HepG2 (cell line): ENCODE data around the gene TEKT2. TPM values are rescaled to one million over a fixed set of nuclear protein-coding genes. Genes with fewer than 3 reads are reported as not detected.
A peak's percentile ranks its signal among the peaks of the same experiment; 100 is the strongest.

Experiments used
- ATAC-seq: fragments of 200-7000 bp; cut with Tn5 transposase; 3 replicates; pipeline ENCODE4 v1.9.1; 2020; ENCODE audit warnings: mild to moderate bottlenecking, moderate library complexity
- BruUV-seq: library from RNA; stranded (reverse); fragments of 400-500 nt; replicated peaks from 2 replicates; lab custom pipeline; 2021; lab: Mats Ljungman, UMichigan
- CTCF ChIA-PET: fragments of 300-600 bp; formaldehyde crosslinking; extraction: SDS; loops from one replicate; lab custom pipeline; 2021; ENCODE audit warnings: low total read pairs, inconsistent platforms, low intra/inter-chr PET ratio; lab: Yijun Ruan, JAX
- POLR2A ChIA-PET: fragments of 350-600 bp; sonication (Branson Sonifier 250); formaldehyde crosslinking; loops from one replicate; lab custom pipeline; 2020; ENCODE audit warnings: antibody characterized with exemption, inconsistent platforms; lab: Yijun Ruan, JAX
- DNase-seq: peaks from one replicate; pipeline ENCODE4 v3.0.0-alpha.2; 2015; ENCODE audit warnings: low spot score
- FAIRE-seq: peaks from 3 replicates; lab custom pipeline; 2011; peaks lifted over from hg19 to GRCh38; lab: Jason Lieb, UNC
- H2AFZ ChIP-seq: one replicate; pipeline ENCODE4 v1.6.1; 2011; ENCODE audit warnings: low read length, inconsistent platforms
- H3K27ac ChIP-seq: fragments of 300-600 bp; 3 replicates; pipeline ENCODE4 v1.8.0; 2011; ENCODE audit warnings: mixed run types, mild to moderate bottlenecking, mixed read lengths, low read length, inconsistent platforms; ENCODE audit not compliant: insufficient read depth; ENCODE audit errors: extremely low read length
- H3K27me3 ChIP-seq, 2 experiments: fragments of 200-600 bp in 1 of 2; 2 replicates in 1 of 2; 3 replicates in 1 of 2; pipeline versions ENCODE4 v1.6.0 to v1.8.0; 2011; ENCODE audit warnings: low read length in 2 of 2, mild to moderate bottlenecking in 2 of 2, moderate library complexity in 2 of 2, inconsistent platforms in 1 of 2; ENCODE audit not compliant: insufficient read depth in 2 of 2, control insufficient read depth in 1 of 2
- H3K36me3 ChIP-seq, 2 experiments: fragments of 200-600 bp in 1 of 2; replicated peaks in 1 of 2; 2 replicates in 1 of 2; 3 replicates in 1 of 2; pipeline versions ENCODE4 v1.5.1 to v1.8.0; 2011; ENCODE audit warnings: low read length in 2 of 2, inconsistent platforms in 1 of 2; ENCODE audit not compliant: insufficient read depth in 2 of 2, control insufficient read depth in 1 of 2
- H3K4me1 ChIP-seq: 2 replicates; pipeline ENCODE4 v1.5.1; 2012; ENCODE audit warnings: low read length, inconsistent platforms; ENCODE audit not compliant: insufficient read depth
- H3K4me2 ChIP-seq: 2 replicates; pipeline ENCODE4 v1.6.0; 2011; ENCODE audit warnings: low read depth, low read length, inconsistent platforms
- H3K4me3 ChIP-seq, 3 experiments: fragments of 200-600 bp in 1 of 3; sonication (generic), shearing (Covaris generic) in 1 of 3; replicated peaks in 1 of 3; 2 replicates each; pipeline ENCODE4 v1.5.1; 2011 to 2016; ENCODE audit warnings: low read length in 3 of 3, inconsistent platforms in 2 of 3, low read depth in 2 of 3, mild to moderate bottlenecking in 2 of 3, control low read depth in 1 of 3, mixed read lengths in 1 of 3; ENCODE audit not compliant: insufficient read depth in 1 of 3
- H3K79me2 ChIP-seq: one replicate; pipeline ENCODE4 v1.6.1; 2011; ENCODE audit warnings: low read length, inconsistent platforms; ENCODE audit not compliant: insufficient read depth
- H3K9ac ChIP-seq: 2 replicates; pipeline ENCODE4 v1.6.0; 2011; ENCODE audit warnings: mild to moderate bottlenecking, low read depth, low read length, inconsistent platforms; ENCODE audit not compliant: insufficient read depth
- H3K9me3 ChIP-seq: 2 replicates; pipeline ENCODE4 v1.5.1; 2012; ENCODE audit warnings: mild to moderate bottlenecking, low read length
- H4K20me1 ChIP-seq: 2 replicates; pipeline ENCODE4 v1.6.0; 2011; ENCODE audit warnings: inconsistent platforms, mild to moderate bottlenecking, low read length, moderate library complexity; ENCODE audit not compliant: insufficient read depth
- KIAA2018 ChIP-seq: sonication (generic); formaldehyde crosslinking; IDR thresholded peaks from 2 replicates; pipeline ENCODE4 v1.5.0; 2020; ENCODE audit warnings: mild to moderate bottlenecking, missing genetic modification reagents, borderline replicate concordance
- ZBTB37 ChIP-seq: sonication (generic); formaldehyde crosslinking; IDR thresholded peaks from 2 replicates; pipeline ENCODE4 v1.4.0; 2020; ENCODE audit warnings: mild to moderate bottlenecking, missing genetic modification reagents
- ZNF18 ChIP-seq: sonication (generic); formaldehyde crosslinking; IDR thresholded peaks from 2 replicates; pipeline ENCODE4 v1.8.0; 2022; ENCODE audit warnings: mild to moderate bottlenecking, missing genetic modification reagents; ENCODE audit not compliant: insufficient replicate concordance
- ZNF446 ChIP-seq: sonication (generic); formaldehyde crosslinking; IDR thresholded peaks from 2 replicates; pipeline ENCODE4 v1.5.0; 2020; ENCODE audit warnings: mild to moderate bottlenecking, missing genetic modification reagents
- ZNF629 ChIP-seq: sonication (generic); formaldehyde crosslinking; conservative IDR thresholded peaks from 2 replicates; pipeline ENCODE4 v1.5.0; 2020; ENCODE audit warnings: missing genetic modification reagents
- WGBS: methylation state at CpG from one replicate; pipeline ENCODE4 v1.1.6; 2017; ENCODE audit warnings: low lambda C conversion rate; 5-methylcytosine and 5-hydroxymethylcytosine counted together
- in situ Hi-C: cut with HindIII; loops from 2 replicates; pipeline ENCODE4 v1.10.0; 2017; ENCODE audit warnings: low pct_unique_long_range_greater_than_20kb; ENCODE audit not compliant: extremely low pct_ligation_motif_present
- intact Hi-C: fragments of 100-400 bp; cut with micrococcal nuclease; formaldehyde crosslinking; loops from one replicate; pipeline ENCODE4 v1.10.0; 2022; ENCODE audit not compliant: unreplicated experiment
- polyA plus RNA-seq, 8 experiments: library from polyadenylated mRNA; depleted of rRNA in 3 of 8; stranded (reverse) in 7 of 8; unstranded in 1 of 8; fragments of >200 nt; fragmentation: Illumina TruSeq in 4 of 8; extraction: Trizol in 4 of 8; gene quantifications; 2 replicates each; pipeline versions ENCODE4 v1.2.1 to v1.2.3, GENCODE V29; 2011 to 2016; ENCODE audit warnings: low read depth in 4 of 8, missing spikeins in 1 of 8, mixed read lengths in 1 of 8; ENCODE audit not compliant: insufficient read depth in 1 of 8
- total RNA-seq, 5 experiments: library from RNA; depleted of rRNA; stranded (reverse); fragments of >200 nt; fragmentation: Illumina TruSeq; extraction: Trizol; gene quantifications; 2 replicates each; pipeline ENCODE4 v1.2.3, GENCODE V29; 2016; ENCODE audit warnings: low read depth in 1 of 5

The TEKT2 gene
- total and polyA plus RNA-seq, 2 of the 13 experiments (the other 11 are each of a cell fraction or from before 2014, with no cell fraction given), result 0.31 to 0.38 TPM

- TF ChIP-seq KIAA2018 (CRISPR knock-in tag), result no peak
Measured at GRCh38 chr1:36128126-36128904, 44.4 kb downstream of the TEKT2 start (continued).

- no peak for ATAC-seq
- no TSS peak for BruUV-seq
- POLR2A ChIA-PET, result no interaction called here
Measured at GRCh38 chr1:36128905-36129206, 45.0 kb downstream of the TEKT2 start.

More at GRCh38 chr1:36128905-36129206, 45.0 kb downstream of the TEKT2 start:
- Histone ChIP-seq H3K36me3 (no peaks in the 10 kb centered on the region), H3K4me2 (no peak overlapping the region), H3K27ac (no peak overlapping the region), H3K4me1 (peaks cover 41% of the 10 kb centered on the region), H3K27me3 (peaks cover 7 to 20% of the 10 kb centered on the region in 2 experiments; a peak in 4 of 5 replicates), H3K4me3 (no peak overlapping the region), H3K79me2 (no peaks in the 10 kb centered on the region), H4K20me1 (no peaks in the 10 kb centered on the region), H3K9ac (no peak overlapping the region), H2AFZ (no peak overlapping the region), H3K9me3 (no peaks in the 10 kb centered on the region)
- DNase-seq, result no peak
- TF ChIP-seq ZBTB37 (CRISPR knock-in tag) (no peak), ZNF629 (CRISPR knock-in tag) (peak; percentile 81), ZNF446 (CRISPR knock-in tag) (no peak), ZNF18 (CRISPR knock-in tag) (no peak)
- in situ Hi-C loops (no loop called here), intact Hi-C loops (no loop called here)
- 70% methylated on average over 2 of the region's 3 CpGs for WGBS
- CTCF ChIA-PET, result no interaction called here
- FAIRE-seq, result no peak
